Measurements from ENCODE around the gene MLANA. TPM values are rescaled to one million over a fixed set of nuclear protein-coding genes. Genes with fewer than 3 reads are reported as not detected.

MLANA gene
- polyA plus RNA-seq, 1 donor from 2014 or later = not detected

- Histone ChIP-seq H3K9me2 (ENCODE audit: insufficient read depth, low read length) (no peaks in the 10 kb centered on the region), H3F3A (ENCODE audit: insufficient read depth, low read length, poor library complexity, severe bottlenecking) (no peaks in the 10 kb centered on the region), H4K20me1 (ENCODE audit: insufficient read depth) (no peaks in the 10 kb centered on the region), H3K27ac (ENCODE audit: low read length) (no peak overlapping the region), H3K36me3 (ENCODE audit: insufficient read depth, low read length) (no peaks in the 10 kb centered on the region), H2AFZ (ENCODE audit: low read depth, low read length) (no peak overlapping the region), H3K79me2 (replicated peaks; ENCODE audit: insufficient read depth, low read length) (no peaks in the 10 kb centered on the region), H3K4me2 (ENCODE audit: low read length) (no peak overlapping the region), H3K27me3 (ENCODE audit: insufficient read depth, low read depth, low read length) (no peaks in the 10 kb centered on the region), H3K9me3 (ENCODE audit: low read length) (no peaks in the 10 kb centered on the region), H3K4me3 (ENCODE audit: low read length) (no peak overlapping the region), H3K9ac (ENCODE audit: low read length) (no peak overlapping the region)
- TF ChIP-seq EZH2 (IDR thresholded peaks at IDR 0.05; ENCODE audit: borderline replicate concordance, insufficient read depth, low read length, poor library complexity, severe bottlenecking) (no peak), TAF1 (IDR thresholded peaks at IDR 0.05; ENCODE audit: low read depth) (no peak), POLR2AphosphoS5 (IDR thresholded peaks at IDR 0.05) (no peak), SMC3 (conservative IDR thresholded peaks at IDR 0.05; ENCODE audit: poor library complexity) (no peak), RAD21 (conservative IDR thresholded peaks at IDR 0.05) (no peak), REST (IDR thresholded peaks at IDR 0.05; ENCODE audit: borderline replicate concordance) (no peak), CTCF (IDR thresholded peaks at IDR 0.05; ENCODE audit: poor library complexity, severe bottlenecking) (no peak), MXI1 (conservative IDR thresholded peaks at IDR 0.05; ENCODE audit: poor library complexity, severe bottlenecking) (no peak), EP300 (conservative IDR thresholded peaks at IDR 0.05; ENCODE audit: poor library complexity, severe bottlenecking) (no peak)
Measured at GRCh38 chr9:5941214-5941613, 50.5 kb downstream of the MLANA start.

- no peaks in the 10 kb centered on the region for H3K9me2 ChIP-seq (ENCODE audit: insufficient read depth, low read length)
- H3K4me2 ChIP-seq (ENCODE audit: low read length) = no peak overlapping the region
- no peak overlapping the region for H2AFZ ChIP-seq (ENCODE audit: low read depth, low read length)
- no peaks in the 10 kb centered on the region for H3K79me2 ChIP-seq (replicated peaks; ENCODE audit: insufficient read depth, low read length)
- no peak overlapping the region for H3K27ac ChIP-seq (ENCODE audit: low read length)
- no peaks in the 10 kb centered on the region for H3F3A ChIP-seq (ENCODE audit: insufficient read depth, low read length, poor library complexity, severe bottlenecking)
- H4K20me1 ChIP-seq (ENCODE audit: insufficient read depth) = no peaks in the 10 kb centered on the region
- H3K9me3 ChIP-seq (ENCODE audit: low read length) = no peaks in the 10 kb centered on the region
- no peaks in the 10 kb centered on the region for H3K36me3 ChIP-seq (ENCODE audit: insufficient read depth, low read length)
- no peaks in the 10 kb centered on the region for H3K27me3 ChIP-seq (ENCODE audit: insufficient read depth, low read depth, low read length)
- H3K9ac ChIP-seq (ENCODE audit: low read length) = no peak overlapping the region
- H3K4me3 ChIP-seq (ENCODE audit: low read length) = no peak overlapping the region
- TF ChIP-seq TAF1 (IDR thresholded peaks at IDR 0.05; ENCODE audit: low read depth) (no peak), MXI1 (conservative IDR thresholded peaks at IDR 0.05; ENCODE audit: poor library complexity, severe bottlenecking) (no peak), RAD21 (conservative IDR thresholded peaks at IDR 0.05) (no peak)
Measured at GRCh38 chr9:5945112-5945511, 54.4 kb downstream of the MLANA start.

GRCh38 chr9:5947912-5948311 is 57.2 kb downstream of the MLANA start:
- no peaks in the 10 kb centered on the region for H3F3A ChIP-seq (ENCODE audit: insufficient read depth, low read length, poor library complexity, severe bottlenecking)
- H3K4me3 ChIP-seq (ENCODE audit: low read length) = no peak overlapping the region
- H4K20me1 ChIP-seq (ENCODE audit: insufficient read depth) = no peaks in the 10 kb centered on the region
- H3K27me3 ChIP-seq (ENCODE audit: insufficient read depth, low read depth, low read length) = no peaks in the 10 kb centered on the region
- TF ChIP-seq REST (IDR thresholded peaks at IDR 0.05; ENCODE audit: borderline replicate concordance) (no peak), CTCF (IDR thresholded peaks at IDR 0.05; ENCODE audit: poor library complexity, severe bottlenecking) (no peak), EZH2 (IDR thresholded peaks at IDR 0.05; ENCODE audit: borderline replicate concordance, insufficient read depth, low read length, poor library complexity, severe bottlenecking) (no peak)
- H3K9me3 ChIP-seq (ENCODE audit: low read length) = no peaks in the 10 kb centered on the region
- H2AFZ ChIP-seq (ENCODE audit: low read depth, low read length) = no peak overlapping the region
- H3K27ac ChIP-seq (ENCODE audit: low read length) = no peak overlapping the region
- no peaks in the 10 kb centered on the region for H3K36me3 ChIP-seq (ENCODE audit: insufficient read depth, low read length)
- no peak overlapping the region for H3K9ac ChIP-seq (ENCODE audit: low read length)
- H3K79me2 ChIP-seq (replicated peaks; ENCODE audit: insufficient read depth, low read length) = no peaks in the 10 kb centered on the region
- H3K4me2 ChIP-seq (ENCODE audit: low read length) = no peak overlapping the region
- no peaks in the 10 kb centered on the region for H3K9me2 ChIP-seq (ENCODE audit: insufficient read depth, low read length)
